AG08396 (cell line): ENCODE data around the gene BGN.
A peak's percentile ranks its signal among the peaks of the same experiment; 100 is the strongest.

ENCODE experiments used
- DNase-seq: peaks from one replicate; pipeline ENCODE4 v3.0.0; 2012; ENCODE audit warnings: low spot score, mixed read lengths

BGN gene

GRCh38 chrX:153504445-153505016 lies 9.8 kb downstream of the BGN start:
- no peak for DNase-seq

DNA sequence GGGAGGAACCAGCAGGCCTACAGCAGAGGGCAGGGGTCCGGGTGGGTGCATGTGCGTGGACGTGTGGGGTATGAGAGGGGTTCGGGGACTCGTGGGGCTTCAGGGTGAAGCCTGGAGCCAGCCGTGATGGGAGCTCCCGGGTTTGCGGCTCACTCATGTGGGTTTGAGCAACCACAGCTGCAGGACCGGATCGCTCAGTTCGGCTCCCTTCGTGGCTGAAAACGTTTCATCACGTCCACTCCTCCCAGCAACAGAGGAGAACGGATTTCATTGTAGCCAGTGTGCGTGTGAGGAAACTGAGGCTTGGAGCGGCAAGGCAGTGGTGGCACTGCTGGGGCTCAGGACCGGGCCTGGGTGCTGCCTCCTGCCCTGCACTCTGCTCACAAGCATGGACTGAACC lies 10.6 kb downstream of the BGN start:
- DNase-seq, result no peak

DNA sequence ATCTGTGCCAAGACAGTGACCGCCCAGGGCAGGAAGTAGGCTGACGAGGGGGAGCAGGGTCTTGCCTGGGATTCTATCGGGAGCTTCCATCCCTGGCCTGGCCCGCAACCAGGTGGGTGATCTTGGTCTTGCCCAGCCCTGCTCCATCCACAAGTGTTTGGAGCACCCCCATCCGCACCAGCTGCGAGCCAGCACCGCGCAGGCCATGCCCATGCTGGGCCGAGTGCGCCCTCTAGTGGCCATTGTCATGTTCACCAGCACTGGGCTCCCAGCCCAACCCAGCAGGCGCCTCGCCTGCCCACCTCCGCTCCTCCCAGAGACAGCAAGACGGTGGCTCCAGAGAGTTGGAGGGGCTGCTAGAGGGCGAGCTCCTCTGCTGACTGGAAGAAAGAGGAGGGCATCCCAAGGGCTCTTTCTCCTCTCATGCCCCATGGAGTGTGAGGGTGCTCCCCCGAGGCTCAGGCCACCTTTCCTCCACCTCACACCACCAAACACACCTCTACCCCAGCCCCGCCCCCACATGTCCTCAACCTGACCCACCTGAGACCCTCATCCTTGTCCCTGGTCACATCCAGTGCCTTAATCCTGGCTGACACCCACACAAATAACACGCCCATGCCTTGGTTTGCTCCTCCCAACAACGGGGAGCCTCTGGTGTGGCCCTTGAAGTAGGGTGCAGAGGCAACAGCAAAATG lies 12.9 kb downstream of the BGN start:
- DNase-seq, result peak; percentile 90

GRCh38 chrX:153509592-153509991 lies 14.8 kb downstream of the BGN start:
- no peak for DNase-seq

DNA sequence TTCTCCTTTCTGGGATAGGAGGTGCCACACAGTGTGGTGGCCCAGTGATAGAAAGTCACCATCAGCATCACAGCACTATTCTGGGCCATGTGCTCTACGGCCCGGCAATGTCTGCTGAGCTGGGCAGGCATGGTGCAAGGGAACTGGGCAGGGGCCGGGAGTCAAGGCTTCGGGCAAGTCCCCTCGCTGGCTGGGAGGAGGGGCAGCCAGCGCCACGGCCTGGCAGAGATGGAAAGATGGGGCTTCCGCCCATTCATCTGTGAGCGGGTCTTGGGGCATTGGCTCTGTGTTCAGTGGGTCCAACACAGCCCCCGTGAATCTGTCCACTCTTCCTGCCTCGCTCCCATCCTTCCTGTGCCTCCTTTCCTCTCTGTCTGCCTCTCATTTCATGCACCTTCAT lies 15.6 kb downstream of the BGN start:
- no peak for DNase-seq

DNA sequence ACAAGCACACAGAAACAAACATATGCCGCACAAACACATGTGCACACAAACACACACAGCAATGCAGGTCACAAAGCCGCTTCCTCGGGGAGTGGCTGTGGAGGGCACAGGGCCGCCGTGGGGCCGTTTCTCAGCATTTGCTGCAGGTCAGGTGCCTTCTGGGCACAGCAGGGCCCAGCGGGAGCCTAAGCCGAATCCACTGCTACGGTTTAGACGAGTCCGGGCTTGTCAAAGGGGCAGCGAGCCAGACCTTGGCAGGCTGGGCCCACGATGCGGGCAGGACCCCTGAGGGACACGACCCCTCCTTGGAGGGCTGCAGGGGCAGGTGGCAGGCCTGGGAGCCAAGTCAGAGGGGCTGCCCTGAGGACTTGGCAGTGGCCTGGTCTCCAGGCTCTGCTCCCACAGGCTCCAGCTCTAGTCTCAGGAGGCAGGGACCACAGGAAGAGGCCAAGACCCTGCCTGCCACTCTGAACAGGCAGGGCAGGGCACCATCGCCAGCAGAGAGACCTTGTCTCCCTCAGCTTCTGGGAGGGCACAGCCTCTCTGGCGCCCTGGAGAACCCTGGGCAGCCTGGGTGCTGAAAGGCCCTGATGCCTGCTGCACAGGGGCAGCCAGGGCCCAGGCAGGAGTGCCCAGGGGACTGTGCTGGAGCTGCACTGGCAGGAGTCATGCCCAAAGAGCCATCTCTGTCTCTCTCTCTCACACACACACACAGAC lies 17.2 kb downstream of the BGN start:
- DNase-seq, result no peak

GRCh38 chrX:153512501-153512893 lies 17.7 kb downstream of the BGN start:
- DNase-seq, result no peak

GRCh38 chrX:153513265-153513664 lies 18.5 kb downstream of the BGN start:
- DNase-seq, result no peak

DNA sequence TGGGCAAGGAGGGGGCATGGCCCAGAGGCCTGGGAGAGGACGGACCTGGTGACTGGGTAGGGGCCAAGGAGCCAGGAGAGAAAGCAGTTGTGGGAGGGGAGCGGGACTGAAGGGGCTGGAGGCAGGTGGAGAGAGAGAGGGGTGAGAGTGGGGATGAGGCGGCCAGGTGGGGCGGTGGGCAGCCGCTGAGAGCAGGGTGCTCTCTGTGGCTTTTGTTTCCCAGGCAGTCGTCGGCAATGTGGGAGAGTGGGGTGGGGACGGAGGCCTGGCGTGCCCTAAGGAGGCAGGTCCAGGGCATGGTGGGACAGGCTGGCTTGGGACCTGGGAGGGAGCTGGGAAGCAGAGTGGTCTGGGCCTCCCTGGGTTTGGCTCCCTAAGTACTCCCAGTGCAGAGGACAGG lies 19.5 kb downstream of the BGN start:
- DNase-seq, result no peak

DNA sequence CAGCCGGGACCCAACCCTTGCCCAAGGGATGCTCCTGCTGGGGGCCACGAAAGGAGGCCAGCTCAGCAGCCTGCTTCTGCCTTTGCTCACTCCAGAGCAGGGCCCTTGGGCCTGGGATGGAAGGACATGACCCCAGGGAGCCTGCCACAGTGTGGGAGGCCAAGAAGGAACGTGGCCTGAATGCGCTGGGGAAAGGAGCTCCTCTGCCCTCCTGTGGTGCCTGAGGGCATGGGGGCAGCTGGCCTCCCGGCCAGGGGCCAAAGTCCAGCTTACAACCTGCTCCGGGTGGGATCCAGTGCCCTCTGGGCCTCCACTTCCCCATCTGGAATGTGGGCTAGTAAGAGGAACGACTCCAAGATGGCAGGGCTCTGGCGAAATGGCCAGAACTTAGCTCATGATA lies 20.7 kb downstream of the BGN start:
- DNase-seq, result no peak

GRCh38 chrX:153516073-153516472 lies 21.3 kb downstream of the BGN start:
- DNase-seq, result no peak

GRCh38 chrX:153517423-153517822 lies 22.6 kb downstream of the BGN start, which contains the start of gene ATP2B3:
TSS of gene ATP2B3 (plus strand) at chrX:153517642. CDS start at chrX:153536248, 18,606 bp downstream.
- no peak for DNase-seq

GRCh38 chrX:153517946-153518834 lies 23.4 kb downstream of the BGN start:
- no peak for DNase-seq

GRCh38 chrX:153519569-153520286 lies 24.9 kb downstream of the BGN start:
- peak; percentile 80 for DNase-seq

- DNase-seq, result no peak
Measured at GRCh38 chrX:153520287-153520917, 25.6 kb downstream of the BGN start.

GRCh38 chrX:153521034-153521433 lies 26.3 kb downstream of the BGN start:
- no peak for DNase-seq

DNA sequence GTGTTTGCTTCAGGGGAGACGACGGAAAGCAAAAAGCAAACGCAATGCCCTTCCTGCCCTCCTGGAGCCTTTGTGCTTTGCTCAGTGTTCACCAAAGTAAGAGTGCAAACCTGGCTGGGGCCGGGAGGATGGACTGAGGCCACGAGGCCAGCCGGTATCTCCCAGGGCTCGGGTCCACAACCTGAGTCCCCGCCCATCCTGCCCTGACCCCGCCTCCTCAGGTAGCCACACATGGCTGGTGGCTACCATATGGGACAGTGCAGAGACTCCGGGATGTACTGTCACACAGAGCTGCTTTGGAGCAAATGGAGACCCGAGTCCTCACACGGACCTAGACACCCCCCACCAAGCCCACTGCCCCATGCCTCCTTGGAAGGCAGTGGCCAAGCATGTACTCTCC lies 27.5 kb downstream of the BGN start:
- no peak for DNase-seq

DNA sequence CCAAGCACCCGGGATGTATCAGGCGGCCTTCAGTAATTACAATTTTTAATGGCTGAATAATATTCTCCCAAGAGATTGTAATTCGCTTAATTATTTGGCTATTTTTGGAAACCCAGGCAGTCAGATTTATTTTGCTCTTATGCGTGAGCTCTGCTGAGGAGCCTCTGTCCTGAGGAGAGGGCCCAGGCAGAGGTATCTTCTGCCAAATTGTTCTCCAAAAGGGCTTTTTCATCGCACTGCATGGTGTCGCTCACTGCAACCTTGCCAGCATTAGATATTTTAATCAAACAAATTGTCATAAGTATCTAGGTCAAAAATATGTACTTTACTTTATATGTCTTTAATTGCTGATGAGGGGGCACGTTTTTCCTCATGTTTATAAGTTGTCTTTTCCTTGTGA lies 28.5 kb downstream of the BGN start:
- no peak for DNase-seq

DNA sequence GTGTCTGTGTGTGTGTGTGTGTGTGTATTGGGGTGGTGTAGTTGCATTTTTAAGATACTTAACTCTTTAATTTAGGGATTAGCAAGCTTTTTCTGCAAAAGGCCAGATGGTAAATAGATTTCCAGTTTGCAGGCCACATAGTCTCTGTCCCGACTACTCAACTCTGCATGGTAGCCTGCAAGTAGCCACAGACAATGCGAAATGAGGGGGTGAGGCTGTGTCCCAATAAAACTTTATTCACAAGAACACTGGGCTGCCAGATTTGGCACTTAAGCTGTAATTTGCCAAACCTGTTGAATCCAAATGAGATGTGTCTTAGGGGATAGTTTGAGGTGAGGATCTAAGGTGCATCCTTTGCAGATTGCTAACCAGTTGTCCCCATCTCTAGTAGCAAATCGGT lies 29.5 kb downstream of the BGN start:
- no peak for DNase-seq

- no peak for DNase-seq
Measured at GRCh38 chrX:153525451-153525850, 30.7 kb downstream of the BGN start.

- no peak for DNase-seq
Measured at GRCh38 chrX:153526042-153526441, 31.3 kb downstream of the BGN start.
